GM19467 (cell line): ENCODE data around the gene ADAMTS6.
A peak's percentile ranks its signal among the peaks of the same experiment; 100 is the strongest.

Experiments used
- ATAC-seq: cut with Tn5 transposase; IDR thresholded peaks from one replicate; pipeline ENCODE4 v1.9.1; 2021; ENCODE audit warnings: mild to moderate bottlenecking, moderate library complexity; ENCODE audit not compliant: unreplicated experiment

The ADAMTS6 gene

GRCh38 chr5:65108786-65109743, 372.7 kb downstream of the ADAMTS6 start:
- ATAC-seq, result no peak

GRCh38 chr5:65105301-65105700, 376.4 kb downstream of the ADAMTS6 start:
- no peak for ATAC-seq

- ATAC-seq, result no peak
Measured at GRCh38 chr5:65104831-65105230, 376.9 kb downstream of the ADAMTS6 start.

- ATAC-seq, result no peak
Measured at GRCh38 chr5:65103756-65104440, 377.8 kb downstream of the ADAMTS6 start.

DNA sequence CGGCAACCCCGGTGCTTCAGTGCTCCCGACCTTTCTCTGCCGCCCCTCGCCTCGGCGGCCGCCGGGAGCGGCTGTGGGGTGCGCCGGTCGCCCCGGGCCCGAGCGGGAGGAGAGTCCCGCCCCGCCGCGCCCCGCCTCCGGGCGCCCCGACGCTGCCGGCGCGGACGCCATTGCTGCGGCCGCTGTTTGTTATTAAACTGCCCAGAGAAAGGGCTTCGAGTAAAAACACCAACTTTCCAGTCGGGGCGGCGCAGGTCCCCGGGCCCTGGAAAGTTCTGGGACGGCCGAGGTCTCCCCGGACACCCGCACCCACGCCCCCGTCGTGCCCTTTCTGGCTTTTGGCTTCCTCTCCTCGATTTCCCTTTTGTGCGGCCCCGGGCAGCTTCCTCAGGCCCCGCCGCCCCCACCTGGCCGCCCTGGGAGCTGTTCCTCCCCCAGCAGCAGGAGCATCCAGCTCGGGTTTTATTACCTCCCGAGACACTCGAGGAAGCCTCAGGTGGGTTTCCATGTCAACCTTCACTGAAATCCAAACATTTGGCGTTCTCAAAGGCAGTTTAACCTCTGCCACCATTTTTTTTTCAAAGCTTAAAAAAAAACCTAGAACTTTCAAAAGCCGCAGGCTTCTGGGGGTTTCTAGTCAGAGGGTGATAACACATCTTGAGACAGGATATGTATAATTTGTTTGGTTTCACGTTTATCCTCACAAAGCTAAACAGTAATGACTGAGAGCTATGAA, 378.6 kb downstream of the ADAMTS6 start:
- ATAC-seq, result peak; percentile 64

GRCh38 chr5:65102371-65102975, 379.2 kb downstream of the ADAMTS6 start:
- ATAC-seq, result peak; percentile 14

GRCh38 chr5:65101632-65102100, 380.1 kb downstream of the ADAMTS6 start:
- no peak for ATAC-seq

- no peak for ATAC-seq
Measured at GRCh38 chr5:65100911-65101631, 380.6 kb downstream of the ADAMTS6 start.
